K562 (cell line): ENCODE data around the gene ZNF718.
"Not testable (repeated sequence)": the region's sequence is repeated elsewhere in the genome, so short reads cannot be mapped to it uniquely, and the experiment has no call there.

Source experiments
- CHD1 ChIP-seq: fragments of 200-600 bp; sonication (generic); IDR thresholded peaks from one replicate; pipeline ENCODE4 v1.6.1; 2012; ENCODE audit warnings: mild to moderate bottlenecking, moderate library complexity, low read length, inconsistent platforms
- CTCF ChIP-seq, 3 experiments: IDR thresholded peaks in 2 of 3; conservative IDR thresholded peaks in 1 of 3; 2 replicates each; pipeline ENCODE4 v1.5.1; 2011 to 2012; ENCODE audit warnings: low read length in 3 of 3, mild to moderate bottlenecking in 3 of 3, control low read depth in 2 of 3, improper control_type of control experiment in 1 of 3, inconsistent platforms in 1 of 3, low read depth in 1 of 3, mixed read lengths in 1 of 3, moderate library complexity in 1 of 3; ENCODE audit not compliant: insufficient read depth in 2 of 3
- GABPA ChIP-seq: fragments of 200-800 bp; sonication (Bioruptor generic); conservative IDR thresholded peaks from 2 replicates; pipeline ENCODE4 v1.6.1; 2016; ENCODE audit warnings: low read depth, missing genetic modification characterization, missing compliant biosample characterization
- MTA1 ChIP-seq: fragments of 450-650 bp; IDR thresholded peaks from 2 replicates; pipeline ENCODE4 v1.6.1; 2017; ENCODE audit warnings: borderline replicate concordance
- MXI1 ChIP-seq: IDR thresholded peaks from 2 replicates; pipeline ENCODE4 v1.6.1; 2011; ENCODE audit warnings: low read depth, mild to moderate bottlenecking, improper control_type of control experiment, low read length
- POLR2AphosphoS5 ChIP-seq: IDR thresholded peaks from 2 replicates; pipeline ENCODE4 v1.6.1; 2011; ENCODE audit warnings: mild to moderate bottlenecking, low read depth, low read length, moderate library complexity; ENCODE audit not compliant: control insufficient read depth, insufficient read depth
- RB1 ChIP-seq: fragments of 450-650 bp; IDR thresholded peaks from 2 replicates; pipeline ENCODE4 v1.6.1; 2017; ENCODE audit warnings: low read depth, mild to moderate bottlenecking
- RBM39 ChIP-seq: fragments of 200-400 bp; formaldehyde crosslinking; optimal IDR thresholded peaks from 2 replicates; pipeline ENCODE3; 2018; ENCODE audit warnings: low read depth, low read length
- SRSF9 ChIP-seq: fragments of 200-400 bp; formaldehyde crosslinking; IDR thresholded peaks from 2 replicates; pipeline ENCODE4 v1.6.1; 2017; ENCODE audit warnings: low read depth, low read length, borderline replicate concordance
- ZBTB33 ChIP-seq: sonication (generic); formaldehyde crosslinking; IDR thresholded peaks from 2 replicates; pipeline ENCODE4 v1.8.1; 2023; ENCODE audit warnings: mild to moderate bottlenecking, missing genetic modification reagents
- ZBTB43 ChIP-seq: sonication (generic); formaldehyde crosslinking; IDR thresholded peaks from 2 replicates; pipeline ENCODE4 v1.8.0; 2023; ENCODE audit warnings: mild to moderate bottlenecking, missing genetic modification reagents
- ZFP30 ChIP-seq: fragments of 250-450 bp; sonication (Bioruptor Pico); IDR thresholded peaks from 2 replicates; pipeline ENCODE4 v1.8.0; 2022; ENCODE audit warnings: moderate library complexity, mild to moderate bottlenecking, inconsistent platforms, borderline replicate concordance
- ZHX1 ChIP-seq: fragments of 150-350 bp; conservative IDR thresholded peaks from 2 replicates; pipeline ENCODE4 v1.6.1; 2014; ENCODE audit warnings: low read length
- ZNF282 ChIP-seq: sonication (generic); formaldehyde crosslinking; IDR thresholded peaks from 2 replicates; pipeline ENCODE4 v1.8.1; 2023; ENCODE audit warnings: missing genetic modification reagents

GRCh38 chr4:123922-124274, 403 bp upstream of the ZNF718 start:
- TF ChIP-seq SRSF9; ZBTB33; ZNF282 (CRISPR knock-in tag); ZBTB43 (CRISPR knock-in tag); ZFP30 (CRISPR knock-in tag); ZHX1; POLR2AphosphoS5; CTCF (IDR thresholded peaks at IDR 0.05 in 2 of 3, conservative IDR thresholded peaks at IDR 0.05 in 1 of 3; ENCODE audit: insufficient read depth in 2 of 3, low read depth in 1 of 3, low read length in 3 of 3); RB1; RBM39; GABPA (tag); CHD1; MXI1; MTA1: not testable (repeated sequence)
